Stimulated activated CD8-positive, alpha-beta memory T cell treated with anti-CD3 and anti-CD28 coated beads, Interleukin-15, amount 100 ng/mL, for 24 hours (primary cell): ENCODE results near the gene ZNF282.
"Not testable (repeated sequence)": the region's sequence is repeated elsewhere in the genome, so short reads cannot be mapped to it uniquely, and the experiment has no call there.

Experiments
- DNase-seq: peaks from one replicate; pipeline ENCODE4 v3.0.0-alpha.2; 2020; ENCODE audit warnings: low read depth

Gene ZNF282

GRCh38 chr7:149225106-149225505 lies 29.8 kb downstream of the ZNF282 start:
- no peak for DNase-seq

DNA sequence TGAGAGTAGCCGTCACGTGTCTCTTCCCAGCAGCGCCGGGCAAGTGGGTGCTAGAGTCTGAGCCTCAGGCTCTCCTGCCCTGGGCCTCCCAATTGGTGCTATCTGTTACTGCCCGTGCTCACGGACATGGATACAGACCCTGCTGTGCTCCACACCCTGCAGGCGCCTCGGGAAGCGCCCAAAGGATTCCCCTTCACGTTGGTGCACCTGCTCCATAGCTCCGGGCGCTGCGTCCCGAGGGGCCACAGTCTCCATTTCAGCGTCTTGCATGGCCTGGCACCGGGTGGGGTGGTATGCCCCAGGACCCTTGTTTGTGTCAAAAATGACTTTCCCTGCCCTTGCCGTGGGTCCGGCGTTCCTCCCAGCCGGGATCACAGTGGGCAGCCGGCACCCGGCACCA lies 30.3 kb downstream of the ZNF282 start:
- DNase-seq: no peak

DNA sequence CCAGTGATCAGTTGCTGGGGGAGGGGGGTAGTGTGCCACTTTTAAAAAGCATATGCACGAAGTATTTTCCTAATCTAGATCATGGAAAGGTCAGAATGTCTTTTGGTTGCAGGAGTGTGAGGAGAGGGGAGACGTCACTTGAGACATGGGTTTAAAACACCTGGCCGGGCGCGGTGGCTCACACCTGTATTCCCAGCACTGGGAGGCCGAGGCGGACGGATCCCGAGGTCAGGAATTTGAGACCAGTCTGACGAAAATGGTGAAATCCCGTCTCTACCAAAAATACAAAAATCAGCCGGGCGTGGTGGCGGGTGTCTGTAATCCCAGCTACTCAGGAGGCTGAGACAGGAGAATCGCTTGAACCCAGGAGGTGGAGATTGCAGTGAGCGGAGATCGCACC lies 31.0 kb downstream of the ZNF282 start:
- DNase-seq: not testable (repeated sequence)

DNA sequence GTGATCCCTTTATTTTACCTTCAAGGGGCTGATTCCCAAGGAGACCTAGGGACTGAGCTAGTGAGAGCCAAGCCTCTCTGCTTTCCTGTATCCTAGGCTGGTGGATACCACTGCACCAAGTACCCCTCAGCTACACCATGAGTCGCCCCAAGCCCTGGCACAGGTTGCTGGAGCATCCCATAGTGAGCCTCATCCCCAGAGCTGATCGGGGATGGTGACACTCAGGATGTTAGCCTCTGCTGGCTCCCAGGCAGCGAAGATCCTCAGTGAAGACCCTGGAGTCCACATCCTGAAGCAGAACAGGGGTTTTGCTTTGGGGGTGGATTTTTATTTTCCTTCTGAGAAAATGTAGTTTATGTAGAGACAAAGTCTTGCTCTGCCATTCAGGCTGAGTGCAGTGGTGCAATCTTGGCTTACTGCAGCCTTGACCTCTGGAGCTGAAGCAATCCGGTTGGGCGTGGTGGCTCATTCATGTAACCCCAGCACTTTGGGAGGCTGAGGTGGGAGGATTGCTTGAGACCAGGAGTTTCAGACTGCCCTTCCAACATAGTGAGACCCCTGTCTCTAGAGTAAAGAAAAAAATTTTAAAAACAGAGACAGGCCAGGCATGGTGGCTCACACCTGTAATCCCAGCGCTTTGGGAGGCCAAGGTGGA lies 31.6 kb downstream of the ZNF282 start:
- DNase-seq: no peak

DNA sequence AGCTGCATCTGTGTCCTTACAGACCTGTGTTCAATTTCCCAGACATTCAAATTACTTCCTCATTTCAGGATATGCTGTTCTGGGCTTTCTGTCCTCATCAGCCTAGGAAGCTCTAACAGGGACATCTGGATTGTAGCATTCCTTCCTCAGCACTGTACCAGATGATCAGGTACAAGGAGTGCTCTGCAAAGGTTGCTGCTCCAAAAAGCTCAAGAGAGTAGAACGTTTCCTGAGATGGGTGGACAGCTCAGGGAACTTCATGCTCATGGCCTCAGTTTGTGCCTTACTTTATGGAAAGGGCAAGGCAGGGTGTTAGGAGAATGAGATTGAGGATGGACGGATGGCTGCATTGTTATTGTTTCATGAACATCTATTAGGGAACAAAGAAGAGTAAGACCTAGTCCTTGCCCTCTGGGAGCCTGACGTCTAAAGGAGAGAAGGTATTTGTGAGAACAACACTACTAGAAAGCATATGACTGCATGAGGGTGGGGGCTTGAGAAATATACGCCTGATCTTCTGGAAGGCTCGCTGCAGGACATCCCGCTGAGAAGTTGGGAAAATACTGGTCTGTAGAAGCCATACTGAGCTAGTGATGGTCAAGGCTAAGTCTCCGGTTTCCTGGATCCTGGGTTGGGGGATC lies 33.6 kb downstream of the ZNF282 start:
- DNase-seq: no peak

DNA sequence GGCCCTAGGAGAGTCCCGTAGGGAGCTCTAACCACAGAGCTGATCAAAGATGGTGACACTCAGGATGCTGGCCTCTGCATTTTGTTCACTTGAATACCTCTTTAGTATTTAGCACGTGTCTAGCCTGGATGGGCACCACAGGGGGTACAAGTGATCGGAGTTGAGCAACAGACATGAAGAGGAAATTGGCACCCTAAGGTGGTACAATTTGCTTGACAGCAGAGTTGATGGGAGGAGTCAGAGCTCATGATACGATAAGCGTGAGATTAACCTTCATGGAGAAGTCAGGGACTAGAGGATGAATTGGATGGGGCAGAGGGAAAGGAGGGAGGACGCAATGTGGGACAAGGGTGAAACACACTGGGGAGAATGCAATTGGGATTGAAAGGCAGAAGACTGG lies 34.2 kb downstream of the ZNF282 start:
- no peak for DNase-seq

GRCh38 chr7:149232362-149232761 lies 37.0 kb downstream of the ZNF282 start:
- no peak for DNase-seq

DNA sequence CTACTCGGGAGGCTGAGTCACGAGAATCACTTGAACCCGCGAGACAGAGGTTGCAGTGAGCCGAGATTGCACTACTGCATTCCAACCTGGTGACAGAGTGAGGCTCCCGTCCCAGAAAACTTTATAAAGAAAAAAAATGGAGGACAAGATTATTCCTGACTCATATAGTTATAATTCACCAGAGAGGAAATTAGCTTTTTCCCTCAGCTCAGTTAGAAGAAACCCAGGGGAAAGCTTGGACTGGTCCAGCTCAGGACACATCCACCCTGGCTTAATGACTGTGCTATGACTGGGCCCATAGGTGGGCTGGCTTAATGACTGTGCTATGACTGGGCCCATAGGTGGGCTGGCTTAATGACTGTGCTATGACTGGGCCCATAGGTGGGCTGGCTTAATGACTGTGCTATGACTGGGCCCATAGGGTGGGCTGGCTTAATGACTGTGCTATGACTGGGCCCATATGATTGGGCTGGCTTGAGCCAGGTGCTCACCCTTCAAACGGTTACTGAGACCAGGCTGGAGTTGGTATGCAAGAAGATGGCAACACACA lies 38.4 kb downstream of the ZNF282 start:
- not testable (repeated sequence) for DNase-seq

DNA sequence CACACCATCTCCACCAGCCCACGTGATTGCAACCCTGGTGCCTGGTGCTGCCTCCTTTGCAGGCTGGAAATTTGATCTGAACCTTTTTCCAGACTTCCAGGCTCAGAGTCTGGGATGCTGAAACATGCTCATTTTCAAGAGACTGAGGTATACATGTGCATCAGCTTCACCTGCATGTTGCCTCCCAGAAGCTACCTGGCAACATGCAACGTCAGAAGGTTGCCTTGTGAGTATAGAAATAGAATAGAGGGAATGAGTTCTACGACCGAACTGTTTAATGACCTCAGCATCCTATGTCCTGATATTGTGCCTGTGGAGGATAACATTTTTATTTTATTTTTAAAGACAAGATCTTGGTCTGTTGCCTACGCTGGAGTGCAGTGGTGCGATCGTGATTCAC lies 42.2 kb downstream of the ZNF282 start:
- no peak for DNase-seq

DNA sequence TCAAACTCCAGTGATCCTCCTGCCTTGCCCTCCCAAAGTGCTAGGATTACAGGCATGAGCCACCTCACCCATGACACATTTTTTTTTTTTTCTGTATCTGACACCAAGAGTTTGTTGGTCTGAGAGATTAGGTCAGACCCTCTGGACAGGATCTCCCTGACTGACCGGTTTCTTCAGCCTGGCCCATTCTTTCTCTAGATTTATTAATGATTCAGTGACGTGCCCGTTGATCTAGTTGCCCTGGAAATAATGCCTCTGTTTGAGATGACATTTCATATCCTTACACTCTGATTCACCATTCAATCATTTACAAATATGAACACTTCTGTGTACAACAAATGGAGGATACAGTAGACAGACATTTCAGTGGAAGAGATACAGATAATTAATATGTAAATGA lies 42.7 kb downstream of the ZNF282 start:
- DNase-seq: no peak

DNA sequence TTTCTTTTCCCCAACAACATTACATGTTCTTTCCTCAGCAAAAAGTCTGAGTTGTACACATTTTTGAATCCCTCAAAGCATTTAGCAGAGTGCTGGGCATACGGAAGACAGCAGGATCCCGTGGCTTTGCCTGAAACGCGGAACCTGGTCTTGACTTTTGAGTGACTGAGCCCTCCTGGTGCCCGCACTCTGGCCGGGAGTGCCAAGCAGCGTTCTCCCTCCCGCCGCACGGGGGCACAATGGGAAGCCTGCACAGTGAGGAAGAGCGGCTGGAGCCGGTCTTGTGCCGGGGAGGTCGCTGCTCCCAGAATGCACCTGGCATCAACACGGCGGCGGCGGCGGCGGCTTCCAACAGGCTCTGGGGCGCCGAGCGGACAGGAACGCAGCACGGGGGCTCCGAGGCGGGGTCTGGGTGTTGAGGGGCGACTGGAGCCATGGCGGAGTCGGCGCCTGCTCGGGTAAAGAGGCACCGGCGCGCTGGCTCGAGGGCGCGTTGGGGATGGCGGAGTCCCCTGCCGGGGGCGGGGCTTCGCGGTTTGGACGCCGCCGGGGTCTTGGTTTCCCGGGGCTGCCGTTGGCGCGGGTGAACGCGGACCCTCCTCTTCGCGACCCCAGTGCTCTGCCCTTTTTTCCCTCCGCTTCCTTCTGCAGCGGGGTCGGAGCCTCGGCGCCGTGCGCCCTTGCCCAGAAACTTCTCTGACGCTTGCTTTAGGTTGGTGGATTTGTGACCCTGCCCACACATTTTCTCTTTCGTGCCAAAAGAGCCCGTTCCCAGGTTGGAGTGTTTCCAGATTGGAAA lies 44.2 kb downstream of the ZNF282 start, which contains the start of gene ZNF212:
ZNF212 (plus strand) TSS at position 307 of the 799 bp plus-strand sequence; CDS start at position 435, 128 bp downstream.
- DNase-seq: peak; percentile 74

DNA sequence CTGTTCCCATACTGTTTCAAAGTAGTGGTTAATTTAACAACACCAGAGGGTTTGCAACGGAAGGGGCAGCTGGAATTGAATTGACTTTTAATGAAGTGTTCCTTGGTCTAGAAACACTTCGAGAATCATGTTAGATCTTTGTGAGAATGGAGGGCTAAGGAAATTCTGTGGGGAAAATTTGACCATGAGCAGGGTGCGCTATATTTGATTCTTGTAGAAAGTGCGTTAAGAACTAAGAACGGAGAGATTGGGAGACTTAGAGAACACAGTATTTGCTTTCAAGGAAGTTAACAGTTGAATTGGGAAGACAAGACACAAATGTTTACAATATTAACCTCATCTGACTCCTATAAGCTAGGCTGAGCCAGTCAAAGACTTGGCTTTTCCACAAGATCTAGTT lies 45.3 kb downstream of the ZNF282 start:
- DNase-seq: no peak

DNA sequence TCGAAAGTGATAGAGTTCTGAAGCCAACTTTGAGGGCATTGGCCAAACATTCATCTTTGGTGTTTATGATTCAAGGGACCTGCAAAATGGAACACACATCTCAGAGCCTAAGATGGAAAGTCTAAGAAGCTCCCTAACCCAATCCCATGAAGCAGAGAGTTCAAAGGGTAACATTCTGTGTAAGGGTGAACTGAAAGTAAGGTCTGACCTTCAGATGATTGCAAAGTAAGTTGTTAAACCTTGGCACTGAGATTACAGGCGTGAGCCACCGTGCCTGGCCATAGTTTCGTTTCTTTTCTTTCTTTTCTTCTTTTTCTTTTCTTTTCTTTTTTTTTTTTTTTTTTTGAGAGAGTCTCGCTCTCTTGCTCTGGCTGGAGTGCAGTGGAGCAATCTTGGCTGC lies 46.4 kb downstream of the ZNF282 start:
- DNase-seq: no peak

GRCh38 chr7:149245244-149245643 lies 49.9 kb downstream of the ZNF282 start:
- DNase-seq: no peak

GRCh38 chr7:149245744-149246143 lies 50.4 kb downstream of the ZNF282 start:
- DNase-seq: no peak

- DNase-seq: no peak
Measured at GRCh38 chr7:149248777-149249176, 53.4 kb downstream of the ZNF282 start.

GRCh38 chr7:149250151-149250550 lies 54.8 kb downstream of the ZNF282 start:
- DNase-seq: not testable (repeated sequence)

DNA sequence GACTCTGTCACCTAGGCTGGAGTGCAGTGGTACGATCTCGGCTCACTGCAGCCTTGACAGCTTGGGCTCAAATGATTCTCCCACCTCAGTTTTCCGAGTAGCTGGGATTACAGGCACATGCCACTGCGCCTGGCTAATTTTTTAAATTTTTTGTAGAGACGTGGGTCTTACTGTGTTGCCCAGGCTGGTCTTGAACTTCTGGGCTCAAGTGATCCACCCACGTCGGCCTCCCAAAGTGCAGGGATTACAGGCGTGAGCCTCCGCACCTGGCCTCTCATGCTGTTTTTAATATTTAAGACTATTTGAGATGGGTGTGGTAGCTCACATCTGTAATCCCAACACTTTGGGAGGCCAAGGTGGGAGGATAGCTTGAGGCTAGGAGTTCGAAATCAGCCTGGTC lies 56.2 kb downstream of the ZNF282 start:
- DNase-seq: not testable (repeated sequence)

DNA sequence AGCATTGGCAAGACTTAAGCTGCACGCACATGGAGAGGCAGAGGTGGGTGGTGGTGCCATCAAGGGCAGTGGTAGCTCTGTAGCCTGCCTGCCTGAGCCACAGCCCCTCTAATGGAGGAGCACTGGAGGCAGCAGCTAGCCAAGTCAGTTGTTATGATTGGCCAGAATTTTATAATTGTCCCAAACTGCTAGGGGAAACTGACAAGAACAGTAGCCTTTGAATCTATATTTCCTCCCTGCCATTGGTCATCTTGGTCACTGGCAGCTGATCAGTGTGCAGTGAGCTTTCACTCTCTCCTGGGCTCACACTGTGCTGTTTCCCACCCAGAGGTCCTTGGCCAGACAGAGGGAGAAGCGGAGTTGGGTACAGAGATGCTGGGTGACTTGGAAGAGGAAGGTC lies 57.0 kb downstream of the ZNF282 start:
- DNase-seq: no peak

GRCh38 chr7:149253665-149254064 lies 58.3 kb downstream of the ZNF282 start:
- no peak for DNase-seq

GRCh38 chr7:149254181-149254858 lies 59.0 kb downstream of the ZNF282 start:
- DNase-seq: no peak

- DNase-seq: no peak
Measured at GRCh38 chr7:149255174-149255573, 59.8 kb downstream of the ZNF282 start.
